ENCODE data around the gene UVSSA. TPM values are rescaled to one million over a fixed set of nuclear protein-coding genes. Genes with fewer than 3 reads are reported as not detected.
"Not testable (repeated sequence)": the region's sequence is repeated elsewhere in the genome, so short reads cannot be mapped to it uniquely, and the experiment has no call there.

UVSSA gene
- total RNA-seq, 1 donor from 2014 or later, result 25.5 TPM

GRCh38 chr4:1333256-1333655, 13.8 kb upstream of the UVSSA start:
- H3K4me3 ChIP-seq, result no peak overlapping the region
- H3K36me3 ChIP-seq, result peaks cover 0 to 52% of the 10 kb centered on the region in 2 donors
- intact Hi-C loops (cut with DNase I), result no loop called here
- peaks cover 7% of the 10 kb centered on the region for H3K4me1 ChIP-seq
- H3K27ac ChIP-seq, result no peak overlapping the region
- no peaks in the 10 kb centered on the region for H3K9me3 ChIP-seq
- DNase-seq (ENCODE audit: extremely low spot score in 2 of 2), result no peak
- no peak for TF ChIP-seq POLR2A (IDR thresholded peaks at IDR 0.05)
- TF ChIP-seq CTCF (IDR thresholded peaks at IDR 0.05), result no peak
- TF ChIP-seq POLR2AphosphoS5 (IDR thresholded peaks at IDR 0.05; ENCODE audit: insufficient read depth in 1 of 2, low read depth in 1 of 2), result no peak
- H3K27me3 ChIP-seq, result no peaks in the 10 kb centered on the region

GRCh38 chr4:1333851-1334578, 13.0 kb upstream of the UVSSA start:
- H3K27ac ChIP-seq; H3K4me1 ChIP-seq; H3K27me3 ChIP-seq; DNase-seq (ENCODE audit: extremely low spot score in 2 of 2); H3K4me3 ChIP-seq; H3K9me3 ChIP-seq; intact Hi-C loops (cut with DNase I): not testable (repeated sequence)
- H3K36me3 ChIP-seq, result peaks cover 0 to 52% of the 10 kb centered on the region in 2 donors

DNA sequence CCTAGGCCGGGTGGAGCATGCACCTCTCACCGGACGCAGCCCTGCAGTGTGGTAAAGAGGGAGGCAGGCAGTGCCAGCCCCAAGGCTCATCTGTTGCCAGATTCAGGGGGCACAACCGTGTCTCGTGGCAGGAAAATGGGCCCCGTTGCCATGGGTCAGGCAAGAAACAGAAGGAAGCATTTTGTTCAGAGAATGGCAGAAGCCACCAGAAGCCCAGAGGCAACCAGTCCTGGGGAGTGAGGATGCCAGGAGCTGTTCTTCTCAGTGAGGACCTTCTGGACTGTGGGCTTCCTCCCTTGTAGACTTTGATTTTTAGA, 12.5 kb upstream of the UVSSA start:
- Histone ChIP-seq H3K36me3 (peaks cover 0 to 52% of the 10 kb centered on the region in 2 donors), H3K4me1 (peaks cover 7% of the 10 kb centered on the region), H3K9me3 (no peaks in the 10 kb centered on the region), H3K27ac (no peak overlapping the region), H3K27me3 (no peaks in the 10 kb centered on the region), H3K4me3 (no peak overlapping the region)
- intact Hi-C loops (cut with DNase I), result no loop called here
- DNase-seq (ENCODE audit: extremely low spot score in 2 of 2), result no peak
- TF ChIP-seq POLR2AphosphoS5 (IDR thresholded peaks at IDR 0.05; ENCODE audit: insufficient read depth in 1 of 2, low read depth in 1 of 2) (no peak), CTCF (IDR thresholded peaks at IDR 0.05) (no peak), POLR2A (IDR thresholded peaks at IDR 0.05) (no peak)

DNA sequence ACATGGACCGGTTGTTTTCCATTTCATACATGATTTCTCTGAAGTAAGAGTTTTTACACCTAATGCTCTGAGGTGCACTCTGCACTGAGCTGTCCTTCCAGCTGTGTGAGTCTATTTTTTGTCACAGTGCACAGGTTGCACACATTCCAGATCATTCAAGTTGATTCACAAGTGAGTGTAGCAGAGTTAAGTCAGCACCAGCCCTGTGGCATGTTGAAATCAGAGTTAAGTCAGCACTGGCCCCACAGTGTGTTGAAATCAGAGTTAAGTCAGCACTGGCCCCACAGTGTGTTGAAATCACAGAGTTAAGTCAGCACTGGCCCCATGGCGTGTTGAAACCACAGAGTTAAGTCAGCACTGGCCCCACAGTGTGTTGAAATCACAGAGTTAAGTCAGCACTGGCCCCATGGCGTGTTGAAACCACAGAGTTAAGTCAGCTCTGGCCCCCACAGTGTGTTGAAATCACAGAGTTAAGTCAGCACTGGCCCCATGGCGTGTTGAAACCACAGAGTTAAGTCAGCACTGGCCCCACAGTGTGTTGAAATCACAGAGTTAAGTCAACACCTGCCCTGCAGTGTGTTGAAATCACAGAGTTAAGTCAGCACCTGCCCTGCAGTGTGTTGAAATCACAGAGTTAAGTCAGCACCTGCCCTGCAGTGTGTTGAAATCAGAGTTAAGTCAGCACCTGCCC, 11.7 kb upstream of the UVSSA start:
- H3K27me3 ChIP-seq; intact Hi-C loops (cut with DNase I); H3K27ac ChIP-seq; DNase-seq (ENCODE audit: extremely low spot score in 2 of 2); H3K4me3 ChIP-seq; H3K9me3 ChIP-seq; H3K4me1 ChIP-seq: not testable (repeated sequence)
- peaks cover 0 to 59% of the 10 kb centered on the region in 2 donors for H3K36me3 ChIP-seq

DNA sequence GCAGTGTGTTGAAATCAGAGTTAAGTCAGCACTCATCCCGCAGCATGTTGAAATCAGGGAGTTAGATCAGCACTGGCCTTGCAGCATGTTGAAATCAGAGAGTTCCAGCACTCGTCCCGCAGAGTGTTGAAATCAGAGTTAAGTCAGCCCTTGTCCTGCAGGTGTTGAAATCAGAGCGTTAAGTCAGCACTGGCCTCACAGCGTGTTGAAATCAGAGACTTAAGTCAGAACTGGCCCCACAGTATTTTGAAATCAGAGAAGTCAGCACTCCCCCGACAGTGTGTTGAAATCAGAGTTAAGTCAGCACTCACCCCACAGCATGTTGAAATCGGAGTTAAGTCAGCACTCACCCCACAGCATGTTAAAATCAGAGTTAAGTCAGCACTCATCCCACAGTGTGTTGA, 10.9 kb upstream of the UVSSA start:
- no peak for DNase-seq (ENCODE audit: extremely low spot score in 2 of 2)
- TF ChIP-seq POLR2AphosphoS5 (IDR thresholded peaks at IDR 0.05; ENCODE audit: insufficient read depth in 1 of 2, low read depth in 1 of 2), result no peak
- TF ChIP-seq POLR2A (IDR thresholded peaks at IDR 0.05), result no peak
- TF ChIP-seq CTCF (IDR thresholded peaks at IDR 0.05), result no peak
- Histone ChIP-seq H3K36me3 (peaks cover 0 to 66% of the 10 kb centered on the region in 2 donors), H3K4me1 (peaks cover 7% of the 10 kb centered on the region), H3K4me3 (no peak overlapping the region), H3K27ac (no peak overlapping the region), H3K9me3 (no peaks in the 10 kb centered on the region), H3K27me3 (no peaks in the 10 kb centered on the region)
- intact Hi-C loops (cut with DNase I), result no loop called here

DNA sequence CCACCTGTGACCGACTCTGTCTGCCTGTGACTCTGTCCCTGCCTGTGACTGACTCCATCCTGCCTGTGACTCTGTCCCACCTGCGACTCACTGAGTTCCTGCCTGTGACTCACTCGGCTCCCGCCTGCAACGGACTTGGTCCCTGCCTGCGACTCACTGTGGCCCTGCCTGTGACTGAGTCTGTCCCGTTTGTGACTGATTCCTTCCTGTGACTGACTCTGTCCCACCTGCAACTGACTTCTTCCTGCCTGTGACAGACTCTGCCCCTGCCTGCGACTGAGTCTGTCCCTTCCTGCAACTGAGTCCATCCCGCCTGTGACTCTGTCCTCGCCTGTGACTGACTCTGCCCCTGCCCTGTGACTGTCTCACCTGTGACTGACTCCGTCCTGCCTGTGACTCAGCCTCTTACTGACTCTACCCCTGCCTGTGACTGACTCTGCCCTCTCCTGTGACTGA, 9.6 kb upstream of the UVSSA start:
- Histone ChIP-seq H3K36me3 (peaks cover 0 to 72% of the 10 kb centered on the region in 2 donors), H3K27me3 (no peaks in the 10 kb centered on the region), H3K9me3 (no peaks in the 10 kb centered on the region), H3K4me3 (no peak overlapping the region), H3K4me1 (no peaks in the 10 kb centered on the region), H3K27ac (peak overlapping the region; percentile 3)
- no peak for TF ChIP-seq POLR2AphosphoS5 (IDR thresholded peaks at IDR 0.05; ENCODE audit: insufficient read depth in 1 of 2, low read depth in 1 of 2)
- TF ChIP-seq POLR2A (IDR thresholded peaks at IDR 0.05), result no peak
- TF ChIP-seq CTCF (IDR thresholded peaks at IDR 0.05), result no peak
- DNase-seq (ENCODE audit: extremely low spot score in 2 of 2), result no peak
- intact Hi-C loops (cut with DNase I), result no loop called here

Data from vagina (tissue), 2 donors.